Bronchial epithelial cell (primary cell): Measurements from ENCODE around the gene TRIM72. TPM values are rescaled to one million over a fixed set of nuclear protein-coding genes. Genes with fewer than 3 reads are reported as not detected.

Experiments used
- total RNA-seq: library from RNA; depleted of rRNA; stranded (reverse); fragments of >200 nt; gene quantifications from 2 replicates; pipeline ENCODE4 v1.2.1, GENCODE V29; 2014

Gene TRIM72
- total RNA-seq, 1 donor from 2014 or later = not detected

Other genes with a start within 250 kb of the TRIM72 start
- 5.1 and 8.2 TPM in 2 replicates for gene HSD3B7, start 228.9 kb upstream of the TRIM72 start, total RNA-seq
- gene STX1B, start 203.5 kb upstream of the TRIM72 start, total RNA-seq = under 0.01 TPM in 1 of 2 replicates, not detected in the other
- gene STX4, start 180.6 kb upstream of the TRIM72 start, total RNA-seq = 14.7 and 18.7 TPM in 2 replicates
- 6.5 and 8.2 TPM in 2 replicates for gene ZNF668, start 139.9 kb upstream of the TRIM72 start, total RNA-seq
- gene ZNF646, start 139.7 kb upstream of the TRIM72 start, total RNA-seq = 6.3 and 10.0 TPM in 2 replicates
- 0.90 and 1.1 TPM in 2 replicates for gene PRSS53, start 125.2 kb upstream of the TRIM72 start, total RNA-seq
- gene VKORC1, start 119.3 kb upstream of the TRIM72 start, total RNA-seq = 29.2 and 32.6 TPM in 2 replicates
- 7.4 and 7.9 TPM in 2 replicates for gene BCKDK, start 105.7 kb upstream of the TRIM72 start, total RNA-seq
- gene KAT8, start 96.5 kb upstream of the TRIM72 start, total RNA-seq = 34.1 and 54.5 TPM in 2 replicates
- gene PRSS8, start 78.4 kb upstream of the TRIM72 start, total RNA-seq = 15.0 and 31.0 TPM in 2 replicates
- gene PRSS36, start 64.1 kb upstream of the TRIM72 start, total RNA-seq = 0.26 and 1.3 TPM in 2 replicates
- gene FUS, start 34.0 kb upstream of the TRIM72 start, total RNA-seq = 24.2 and 25.0 TPM in 2 replicates
- gene PYCARD, start 11.4 kb upstream of the TRIM72 start, total RNA-seq = 88.2 and 147 TPM in 2 replicates
- gene PYDC1, start 3.0 kb downstream of the TRIM72 start, total RNA-seq = not detected in 2 replicates
- 0.13 TPM in 1 of 2 replicates, not detected in the other for gene ITGAM, start 45.9 kb downstream of the TRIM72 start, total RNA-seq
- under 0.01 TPM in 1 of 2 replicates, not detected in the other for gene ITGAX, start 141.1 kb downstream of the TRIM72 start, total RNA-seq
- gene ITGAD, start 179.2 kb downstream of the TRIM72 start, total RNA-seq = not detected in 2 replicates
- gene COX6A2, start 214.2 kb downstream of the TRIM72 start, total RNA-seq = not detected in 2 replicates
- gene ZNF843, start 228.7 kb downstream of the TRIM72 start, total RNA-seq = under 0.01 and 0.13 TPM in 2 replicates
- gene ARMC5, start 245.4 kb downstream of the TRIM72 start, total RNA-seq = 4.2 and 8.4 TPM in 2 replicates